H1 (cell line): ENCODE data around the gene PEAK3. TPM values are rescaled to one million over a fixed set of nuclear protein-coding genes. Genes with fewer than 3 reads are reported as not detected.
A peak's percentile ranks its signal among the peaks of the same experiment; 100 is the strongest.

Experiments used
- EGR1 ChIP-seq: IDR thresholded peaks from 2 replicates; pipeline ENCODE4 v1.6.1; 2011; ENCODE audit warnings: low read depth, low read length, borderline replicate concordance
- EZH2 ChIP-seq: fragments of 200-600 bp; sonication (generic); IDR thresholded peaks from 2 replicates; pipeline ENCODE4 v1.7.1; 2012; ENCODE audit warnings: low read depth, mild to moderate bottlenecking, moderate library complexity, low read length, inconsistent platforms; ENCODE audit not compliant: severe bottlenecking
- KDM1A ChIP-seq: fragments of 200-600, 300-600 bp; sonication (generic); IDR thresholded peaks from 2 replicates; pipeline ENCODE4 v1.7.1; 2016; ENCODE audit warnings: mild to moderate bottlenecking, low read length, borderline replicate concordance
- RBBP5 ChIP-seq: IDR thresholded peaks from 2 replicates; pipeline ENCODE4 v1.7.1; 2012; ENCODE audit warnings: low read depth, mild to moderate bottlenecking, inconsistent platforms, low read length, moderate library complexity, borderline replicate concordance
- SRF ChIP-seq: IDR thresholded peaks from 2 replicates; pipeline ENCODE4 v1.6.1; 2011; ENCODE audit warnings: mild to moderate bottlenecking, low read depth, low read length, moderate library complexity
- TAF7 ChIP-seq: optimal IDR thresholded peaks from 2 replicates; pipeline ENCODE3; 2011; ENCODE audit warnings: low read depth, mild to moderate bottlenecking, inconsistent platforms, low read length, moderate library complexity, borderline replicate concordance
- TEAD4 ChIP-seq: IDR thresholded peaks from 2 replicates; pipeline ENCODE4 v1.6.1; 2012; ENCODE audit warnings: low read depth, low read length, inconsistent platforms, mixed read lengths
- polyA plus RNA-seq, 7 experiments: library from polyadenylated mRNA; depleted of rRNA in 3 of 7; stranded (reverse) in 5 of 7; unstranded in 2 of 7; fragments of >200 nt in 5 of 7; fragments of 200-250 nt in 2 of 7; gene quantifications; 1 replicate in 5 of 7; 2 replicates in 1 of 7; 4 replicates in 1 of 7; pipeline versions ENCODE4 v1.2.1 to v1.2.3, GENCODE V29; 2011 to 2013; ENCODE audit warnings: missing spikeins in 2 of 7, mixed read lengths in 2 of 7
- total RNA-seq: library from RNA; stranded (reverse); fragmentation: NEBNext Ultra II Directional; extraction: Animal tissue kit (Norgen Biotek cat#: 25700); gene quantifications from 2 replicates; pipeline ENCODE4 v1.2.1, GENCODE V29; 2021
- TF ChIP-seq, protein P1 (sequence below): fragments of 300-600 bp; sonication (generic); IDR thresholded peaks from 2 replicates; pipeline ENCODE4 v1.7.1; 2012; ENCODE audit warnings: low read length, moderate library complexity, mild to moderate bottlenecking, inconsistent platforms; ENCODE audit not compliant: insufficient replicate concordance
- TF ChIP-seq, protein P2 (sequence below), 3 experiments: IDR thresholded peaks; 1 replicate in 2 of 3; 2 replicates in 1 of 3; pipeline versions ENCODE4 v1.5.1 to v1.6.1; 2011; ENCODE audit warnings: low read length in 3 of 3, mild to moderate bottlenecking in 3 of 3, inconsistent platforms in 2 of 3, low read depth in 1 of 3, moderate library complexity in 1 of 3; ENCODE audit not compliant: insufficient read depth in 1 of 3; ENCODE audit errors: control extremely low read depth in 1 of 3

The PEAK3 gene
- total and polyA plus RNA-seq, 2 of the 8 experiments (the other 6 are each of a cell fraction or from before 2014, with no cell fraction given): not detected

DNA sequence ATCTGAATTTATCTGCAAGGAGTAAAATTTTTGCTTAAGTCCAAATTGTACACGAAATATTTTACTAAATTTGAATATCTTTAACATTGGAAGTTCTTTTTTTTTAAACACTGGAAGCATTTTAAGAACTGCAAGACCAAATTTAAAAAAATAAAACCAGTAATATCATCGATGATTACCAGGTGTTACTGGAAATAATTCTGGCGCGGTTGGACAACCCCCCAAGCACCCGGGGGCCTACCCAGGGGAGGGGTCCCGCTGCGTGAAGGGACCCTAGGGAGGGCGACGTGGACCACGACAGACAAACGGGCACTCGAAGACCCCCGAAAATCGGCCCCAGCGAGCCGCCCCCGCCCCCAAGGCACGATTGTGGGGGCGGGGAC is 13.1 kb downstream of the PEAK3 start (continued):
- TF ChIP-seq EZH2 (no peak), TEAD4 (no peak), SRF (no peak), RBBP5 (peak; percentile 3; the same call in 1 of the 2 replicates), EGR1 (peak; percentile 89), KDM1A (no peak), TAF7 (no peak)
- TF ChIP-seq, protein P1, sequence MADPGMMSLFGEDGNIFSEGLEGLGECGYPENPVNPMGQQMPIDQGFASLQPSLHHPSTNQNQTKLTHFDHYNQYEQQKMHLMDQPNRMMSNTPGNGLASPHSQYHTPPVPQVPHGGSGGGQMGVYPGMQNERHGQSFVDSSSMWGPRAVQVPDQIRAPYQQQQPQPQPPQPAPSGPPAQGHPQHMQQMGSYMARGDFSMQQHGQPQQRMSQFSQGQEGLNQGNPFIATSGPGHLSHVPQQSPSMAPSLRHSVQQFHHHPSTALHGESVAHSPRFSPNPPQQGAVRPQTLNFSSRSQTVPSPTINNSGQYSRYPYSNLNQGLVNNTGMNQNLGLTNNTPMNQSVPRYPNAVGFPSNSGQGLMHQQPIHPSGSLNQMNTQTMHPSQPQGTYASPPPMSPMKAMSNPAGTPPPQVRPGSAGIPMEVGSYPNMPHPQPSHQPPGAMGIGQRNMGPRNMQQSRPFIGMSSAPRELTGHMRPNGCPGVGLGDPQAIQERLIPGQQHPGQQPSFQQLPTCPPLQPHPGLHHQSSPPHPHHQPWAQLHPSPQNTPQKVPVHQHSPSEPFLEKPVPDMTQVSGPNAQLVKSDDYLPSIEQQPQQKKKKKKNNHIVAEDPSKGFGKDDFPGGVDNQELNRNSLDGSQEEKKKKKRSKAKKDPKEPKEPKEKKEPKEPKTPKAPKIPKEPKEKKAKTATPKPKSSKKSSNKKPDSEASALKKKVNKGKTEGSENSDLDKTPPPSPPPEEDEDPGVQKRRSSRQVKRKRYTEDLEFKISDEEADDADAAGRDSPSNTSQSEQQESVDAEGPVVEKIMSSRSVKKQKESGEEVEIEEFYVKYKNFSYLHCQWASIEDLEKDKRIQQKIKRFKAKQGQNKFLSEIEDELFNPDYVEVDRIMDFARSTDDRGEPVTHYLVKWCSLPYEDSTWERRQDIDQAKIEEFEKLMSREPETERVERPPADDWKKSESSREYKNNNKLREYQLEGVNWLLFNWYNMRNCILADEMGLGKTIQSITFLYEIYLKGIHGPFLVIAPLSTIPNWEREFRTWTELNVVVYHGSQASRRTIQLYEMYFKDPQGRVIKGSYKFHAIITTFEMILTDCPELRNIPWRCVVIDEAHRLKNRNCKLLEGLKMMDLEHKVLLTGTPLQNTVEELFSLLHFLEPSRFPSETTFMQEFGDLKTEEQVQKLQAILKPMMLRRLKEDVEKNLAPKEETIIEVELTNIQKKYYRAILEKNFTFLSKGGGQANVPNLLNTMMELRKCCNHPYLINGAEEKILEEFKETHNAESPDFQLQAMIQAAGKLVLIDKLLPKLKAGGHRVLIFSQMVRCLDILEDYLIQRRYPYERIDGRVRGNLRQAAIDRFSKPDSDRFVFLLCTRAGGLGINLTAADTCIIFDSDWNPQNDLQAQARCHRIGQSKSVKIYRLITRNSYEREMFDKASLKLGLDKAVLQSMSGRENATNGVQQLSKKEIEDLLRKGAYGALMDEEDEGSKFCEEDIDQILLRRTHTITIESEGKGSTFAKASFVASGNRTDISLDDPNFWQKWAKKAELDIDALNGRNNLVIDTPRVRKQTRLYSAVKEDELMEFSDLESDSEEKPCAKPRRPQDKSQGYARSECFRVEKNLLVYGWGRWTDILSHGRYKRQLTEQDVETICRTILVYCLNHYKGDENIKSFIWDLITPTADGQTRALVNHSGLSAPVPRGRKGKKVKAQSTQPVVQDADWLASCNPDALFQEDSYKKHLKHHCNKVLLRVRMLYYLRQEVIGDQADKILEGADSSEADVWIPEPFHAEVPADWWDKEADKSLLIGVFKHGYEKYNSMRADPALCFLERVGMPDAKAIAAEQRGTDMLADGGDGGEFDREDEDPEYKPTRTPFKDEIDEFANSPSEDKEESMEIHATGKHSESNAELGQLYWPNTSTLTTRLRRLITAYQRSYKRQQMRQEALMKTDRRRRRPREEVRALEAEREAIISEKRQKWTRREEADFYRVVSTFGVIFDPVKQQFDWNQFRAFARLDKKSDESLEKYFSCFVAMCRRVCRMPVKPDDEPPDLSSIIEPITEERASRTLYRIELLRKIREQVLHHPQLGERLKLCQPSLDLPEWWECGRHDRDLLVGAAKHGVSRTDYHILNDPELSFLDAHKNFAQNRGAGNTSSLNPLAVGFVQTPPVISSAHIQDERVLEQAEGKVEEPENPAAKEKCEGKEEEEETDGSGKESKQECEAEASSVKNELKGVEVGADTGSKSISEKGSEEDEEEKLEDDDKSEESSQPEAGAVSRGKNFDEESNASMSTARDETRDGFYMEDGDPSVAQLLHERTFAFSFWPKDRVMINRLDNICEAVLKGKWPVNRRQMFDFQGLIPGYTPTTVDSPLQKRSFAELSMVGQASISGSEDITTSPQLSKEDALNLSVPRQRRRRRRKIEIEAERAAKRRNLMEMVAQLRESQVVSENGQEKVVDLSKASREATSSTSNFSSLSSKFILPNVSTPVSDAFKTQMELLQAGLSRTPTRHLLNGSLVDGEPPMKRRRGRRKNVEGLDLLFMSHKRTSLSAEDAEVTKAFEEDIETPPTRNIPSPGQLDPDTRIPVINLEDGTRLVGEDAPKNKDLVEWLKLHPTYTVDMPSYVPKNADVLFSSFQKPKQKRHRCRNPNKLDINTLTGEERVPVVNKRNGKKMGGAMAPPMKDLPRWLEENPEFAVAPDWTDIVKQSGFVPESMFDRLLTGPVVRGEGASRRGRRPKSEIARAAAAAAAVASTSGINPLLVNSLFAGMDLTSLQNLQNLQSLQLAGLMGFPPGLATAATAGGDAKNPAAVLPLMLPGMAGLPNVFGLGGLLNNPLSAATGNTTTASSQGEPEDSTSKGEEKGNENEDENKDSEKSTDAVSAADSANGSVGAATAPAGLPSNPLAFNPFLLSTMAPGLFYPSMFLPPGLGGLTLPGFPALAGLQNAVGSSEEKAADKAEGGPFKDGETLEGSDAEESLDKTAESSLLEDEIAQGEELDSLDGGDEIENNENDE: no peak
- TF ChIP-seq, protein P2, sequence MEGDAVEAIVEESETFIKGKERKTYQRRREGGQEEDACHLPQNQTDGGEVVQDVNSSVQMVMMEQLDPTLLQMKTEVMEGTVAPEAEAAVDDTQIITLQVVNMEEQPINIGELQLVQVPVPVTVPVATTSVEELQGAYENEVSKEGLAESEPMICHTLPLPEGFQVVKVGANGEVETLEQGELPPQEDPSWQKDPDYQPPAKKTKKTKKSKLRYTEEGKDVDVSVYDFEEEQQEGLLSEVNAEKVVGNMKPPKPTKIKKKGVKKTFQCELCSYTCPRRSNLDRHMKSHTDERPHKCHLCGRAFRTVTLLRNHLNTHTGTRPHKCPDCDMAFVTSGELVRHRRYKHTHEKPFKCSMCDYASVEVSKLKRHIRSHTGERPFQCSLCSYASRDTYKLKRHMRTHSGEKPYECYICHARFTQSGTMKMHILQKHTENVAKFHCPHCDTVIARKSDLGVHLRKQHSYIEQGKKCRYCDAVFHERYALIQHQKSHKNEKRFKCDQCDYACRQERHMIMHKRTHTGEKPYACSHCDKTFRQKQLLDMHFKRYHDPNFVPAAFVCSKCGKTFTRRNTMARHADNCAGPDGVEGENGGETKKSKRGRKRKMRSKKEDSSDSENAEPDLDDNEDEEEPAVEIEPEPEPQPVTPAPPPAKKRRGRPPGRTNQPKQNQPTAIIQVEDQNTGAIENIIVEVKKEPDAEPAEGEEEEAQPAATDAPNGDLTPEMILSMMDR (IDR thresholded peaks at IDR 0.05; ENCODE audit: control extremely low read depth in 1 of 3, insufficient read depth in 1 of 3, low read depth in 1 of 3, low read length in 3 of 3): no peak
